HEK293 (cell line): Measurements from ENCODE around the gene ACAP1.
A peak's percentile ranks its signal among the peaks of the same experiment; 100 is the strongest.

ENCODE experiments used
- CTCF ChIA-PET: fragments of 350-600 bp; formaldehyde crosslinking; extraction: SDS; loops from one replicate; lab custom pipeline; 2021; ENCODE audit warnings: antibody characterized with exemption; lab: Yijun Ruan, JAX
- POLR2A ChIA-PET: fragments of 300-600 bp; formaldehyde crosslinking; extraction: SDS; loops from one replicate; lab custom pipeline; 2020; ENCODE audit warnings: antibody characterized with exemption, inconsistent platforms; lab: Yijun Ruan, JAX
- H3K27ac ChIP-seq: fragments of 200-500 bp; sonication (Bioruptor generic); 2 replicates; pipeline ENCODE4 v1.5.1; 2014; ENCODE audit warnings: low read depth, low read length, control low read depth, inconsistent platforms; ENCODE audit errors: extremely low read depth
- H3K36me3 ChIP-seq, 2 experiments: fragments of 200-500 bp in 1 of 2; sonication (Bioruptor generic) in 1 of 2; 1 replicate in 1 of 2; 2 replicates in 1 of 2; pipeline ENCODE4 v1.5.1; 2014 to 2017; ENCODE audit warnings: inconsistent platforms in 2 of 2, low read length in 2 of 2; ENCODE audit not compliant: control insufficient read depth in 2 of 2, insufficient read depth in 1 of 2
- H3K4me1 ChIP-seq: fragments of 200-500 bp; sonication (Bioruptor generic); 2 replicates; pipeline ENCODE4 v1.5.1; 2014; ENCODE audit warnings: mild to moderate bottlenecking, low read length, inconsistent platforms; ENCODE audit not compliant: control insufficient read depth, insufficient read depth
- H3K4me3 ChIP-seq: 2 replicates; pipeline ENCODE4 v1.5.1; 2011; ENCODE audit warnings: low read depth, mild to moderate bottlenecking, control low read depth, low read length, moderate library complexity
- H3K9me3 ChIP-seq: fragments of 200-500 bp; sonication (Bioruptor generic); 2 replicates; pipeline ENCODE4 v1.5.1; 2014; ENCODE audit warnings: low read depth, low read length, inconsistent platforms; ENCODE audit not compliant: control insufficient read depth, insufficient read depth
- KLF1 ChIP-seq: fragments of 450-650 bp; formaldehyde crosslinking; IDR thresholded peaks from 2 replicates; pipeline ENCODE4 v1.5.1; 2016; ENCODE audit warnings: missing biosample characterization, missing genetic modification characterization
- PATZ1 ChIP-seq: fragments of 450-650 bp; formaldehyde crosslinking; IDR thresholded peaks from 2 replicates; pipeline ENCODE4 v1.5.1; 2016; ENCODE audit warnings: missing biosample characterization, missing genetic modification characterization
- ZBTB10 ChIP-seq: fragments of 450-650 bp; formaldehyde crosslinking; IDR thresholded peaks from 2 replicates; pipeline ENCODE4 v1.5.1; 2016; ENCODE audit warnings: missing biosample characterization, missing genetic modification characterization
- ZBTB6 ChIP-seq: fragments of 450-650 bp; formaldehyde crosslinking; IDR thresholded peaks from 2 replicates; pipeline ENCODE4 v1.5.1; 2017; ENCODE audit warnings: missing biosample characterization, missing genetic modification characterization
- ZNF10 ChIP-seq: fragments of 450-650 bp; formaldehyde crosslinking; IDR thresholded peaks from 2 replicates; pipeline ENCODE4 v1.5.1; 2017; ENCODE audit warnings: missing biosample characterization, missing genetic modification characterization
- ZNF266 ChIP-seq: fragments of 450-650 bp; formaldehyde crosslinking; IDR thresholded peaks from 2 replicates; pipeline ENCODE4 v1.5.1; 2016; ENCODE audit warnings: missing biosample characterization, missing genetic modification characterization, low read depth
- ZNF449 ChIP-seq: fragments of 450-650 bp; formaldehyde crosslinking; IDR thresholded peaks from 2 replicates; pipeline ENCODE4 v1.5.1; 2017; ENCODE audit warnings: missing biosample characterization, mild to moderate bottlenecking, missing genetic modification characterization, moderate library complexity
- ZNF501 ChIP-seq: fragments of 450-650 bp; formaldehyde crosslinking; IDR thresholded peaks from 2 replicates; pipeline ENCODE4 v1.5.1; 2016; ENCODE audit warnings: missing biosample characterization, missing genetic modification characterization
- ZSCAN4 ChIP-seq: fragments of 450-650 bp; formaldehyde crosslinking; IDR thresholded peaks from 2 replicates; pipeline ENCODE4 v1.5.1; 2017; ENCODE audit warnings: missing biosample characterization, missing genetic modification characterization

ACAP1 gene

GRCh38 chr17:7352503-7352889 is 16.2 kb downstream of the ACAP1 start:
- H3K9me3 ChIP-seq = no peaks in the 10 kb centered on the region
- CTCF ChIA-PET = interaction anchor here (0.6 to 3.5 kb wide), 4 partner anchors 9 to 208 kb away, joined by 3 to 14 read pairs (median 4); partner anchors contain the start of gene SENP3
- TF ChIP-seq KLF1 (tag by site-specific recombination) (no peak), ZNF266 (tag by site-specific recombination) (no peak), ZBTB10 (tag by site-specific recombination) (peak; percentile 75; the same call in 1 of the 2 replicates)
- TF ChIP-seq, all 188 proteins: peak for 1
- POLR2A ChIA-PET = no interaction called here
- Histone ChIP-seq H3K4me3 (peak overlapping the region; percentile 70), H3K36me3 (no peaks in the 10 kb centered on the region), H3K27ac (peak overlapping the region; percentile 90), H3K4me1 (peaks cover 14% of the 10 kb centered on the region)

- Histone ChIP-seq H3K4me1 (peaks cover 14% of the 10 kb centered on the region), H3K36me3 (no peaks in the 10 kb centered on the region), H3K27ac (no peak overlapping the region), H3K4me3 (no peak overlapping the region), H3K9me3 (no peaks in the 10 kb centered on the region)
- CTCF ChIA-PET = interaction anchor here (0.6 to 4.3 kb wide), 15 partner anchors 8 to 249 kb away, joined by 3 to 87 read pairs (median 4); partner anchors contain the start of genes SENP3, TMEM256 and TNFSF13
- no peak for TF ChIP-seq ZNF449 (tag by site-specific recombination)
- no peak for TF ChIP-seq ZNF501
- no peak for TF ChIP-seq ZNF10 (tag by site-specific recombination)
- TF ChIP-seq ZSCAN4 = no peak
- TF ChIP-seq ZBTB6 (tag by site-specific recombination) = no peak
- peak; percentile 57 for TF ChIP-seq PATZ1 (tag by site-specific recombination)
- POLR2A ChIA-PET = interaction anchor here (0.6 to 1.5 kb wide), 5 partner anchors 41 to 334 kb away, joined by 4 to 7 read pairs (median 5); partner anchors contain the start of genes PLSCR3, POLR2A, TMEM256 and TP53
These were observed 16.7 kb downstream of the ACAP1 start for GRCh38 chr17:7352910-7353635.
